ENCODE measurements around the gene SIL1.

The SIL1 gene

DNA sequence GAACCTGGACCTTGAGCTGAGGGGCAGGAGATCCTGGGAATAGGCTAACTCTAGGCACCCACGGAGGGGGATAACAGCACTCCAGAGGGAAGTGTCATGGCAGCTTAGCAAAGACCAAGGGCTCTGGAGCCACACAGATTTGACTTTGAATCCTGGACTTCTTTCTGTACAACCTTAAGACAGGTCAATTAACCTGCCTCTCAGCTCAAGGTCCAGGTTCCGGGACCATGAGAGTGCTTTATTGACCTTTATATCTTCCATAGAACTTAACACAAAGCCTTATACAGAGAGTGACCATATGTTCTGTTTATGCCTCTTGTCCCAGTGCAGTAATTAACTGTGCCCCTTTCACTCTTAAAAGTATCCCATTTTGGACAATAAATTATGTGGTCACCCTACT is 232.5 kb downstream of the SIL1 start:
- no peaks in the 10 kb centered on the region for H3K27me3 ChIP-seq (ENCODE audit: control insufficient read depth, insufficient read depth, low read length)
- no peak overlapping the region for H3K9ac ChIP-seq (ENCODE audit: low read depth, low read length)
- H3K36me3 ChIP-seq (ENCODE audit: control insufficient read depth, insufficient read depth, low read length): no peaks in the 10 kb centered on the region
- no peak overlapping the region for H3K27ac ChIP-seq (ENCODE audit: low read depth, low read length)
- H3K4me3 ChIP-seq (ENCODE audit: low read depth, low read length): no peak overlapping the region
- peaks cover 38% of the 10 kb centered on the region for H3K4me1 ChIP-seq (ENCODE audit: control insufficient read depth, insufficient read depth, low read length)
- no peaks in the 10 kb centered on the region for H3K9me3 ChIP-seq (ENCODE audit: control insufficient read depth, insufficient read depth, low read length)

DNA sequence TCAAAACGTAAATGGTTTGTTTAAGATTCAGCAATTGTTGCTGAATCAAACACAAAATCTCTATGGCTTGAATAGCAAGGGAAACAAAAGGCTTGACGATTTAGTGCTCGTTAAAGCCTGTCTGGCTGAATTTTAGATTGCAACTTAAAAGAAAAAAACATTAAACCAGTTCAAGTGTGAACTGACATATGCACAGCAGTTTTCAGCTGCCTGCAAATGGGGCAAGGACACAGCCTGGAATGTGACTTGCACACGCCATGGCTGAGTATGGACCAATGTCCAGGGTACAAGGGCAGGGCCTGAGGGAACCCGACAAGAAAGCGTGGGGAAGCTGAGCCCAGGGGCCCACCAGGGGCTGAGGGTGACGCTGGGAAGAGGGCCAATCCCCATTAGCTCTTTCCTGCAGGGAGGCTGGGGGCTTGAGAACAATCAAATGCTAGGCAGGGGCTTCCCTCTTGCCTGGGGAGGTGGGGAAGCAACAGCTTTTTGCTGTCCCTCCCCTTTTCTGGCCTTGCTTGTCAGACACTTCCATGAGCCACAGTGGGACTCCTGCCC is 233.4 kb downstream of the SIL1 start:
- Histone ChIP-seq H3K4me1 (ENCODE audit: control insufficient read depth, insufficient read depth, low read length) (peaks cover 38% of the 10 kb centered on the region), H3K9me3 (ENCODE audit: control insufficient read depth, insufficient read depth, low read length) (no peaks in the 10 kb centered on the region), H3K36me3 (ENCODE audit: control insufficient read depth, insufficient read depth, low read length) (no peaks in the 10 kb centered on the region), H3K9ac (ENCODE audit: low read depth, low read length) (no peak overlapping the region), H3K4me3 (ENCODE audit: low read depth, low read length) (no peak overlapping the region), H3K27me3 (ENCODE audit: control insufficient read depth, insufficient read depth, low read length) (no peaks in the 10 kb centered on the region), H3K27ac (ENCODE audit: low read depth, low read length) (no peak overlapping the region)

DNA sequence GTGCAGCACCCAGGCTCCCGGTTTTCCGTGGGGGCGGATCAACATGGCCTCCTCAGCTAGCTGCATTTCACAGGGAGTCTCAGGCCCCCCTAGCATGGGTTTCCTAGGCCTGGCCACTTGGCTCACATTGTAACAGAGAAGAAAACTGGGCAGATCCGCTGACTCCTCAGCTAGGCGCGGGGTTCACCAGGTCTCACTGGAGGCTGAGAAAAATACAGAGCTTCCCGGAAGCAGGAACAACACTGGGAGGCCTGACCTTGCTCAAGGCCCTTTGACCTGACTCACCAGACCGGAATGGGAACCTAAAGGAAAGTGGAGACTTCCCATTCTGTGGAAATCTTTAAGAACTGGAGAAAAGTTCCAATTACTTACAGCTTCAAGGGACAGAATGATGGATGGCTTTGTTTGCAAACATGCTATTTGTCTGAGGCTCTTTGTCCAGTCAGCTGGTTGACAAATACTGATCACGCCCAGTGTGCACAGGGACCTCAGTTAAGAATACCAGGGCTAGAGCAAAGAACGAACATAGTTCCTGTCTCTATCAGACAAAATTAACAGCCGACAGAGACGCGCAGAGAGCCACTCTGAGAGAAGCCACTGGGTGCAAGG is 234.3 kb downstream of the SIL1 start:
- H3K27me3 ChIP-seq (ENCODE audit: control insufficient read depth, insufficient read depth, low read length): no peaks in the 10 kb centered on the region
- H3K4me1 ChIP-seq (ENCODE audit: control insufficient read depth, insufficient read depth, low read length): peaks cover 38% of the 10 kb centered on the region
- no peak overlapping the region for H3K9ac ChIP-seq (ENCODE audit: low read depth, low read length)
- H3K4me3 ChIP-seq (ENCODE audit: low read depth, low read length): no peak overlapping the region
- peak overlapping the region; percentile 80 for H3K27ac ChIP-seq (ENCODE audit: low read depth, low read length)
- no peaks in the 10 kb centered on the region for H3K36me3 ChIP-seq (ENCODE audit: control insufficient read depth, insufficient read depth, low read length)
- H3K9me3 ChIP-seq (ENCODE audit: control insufficient read depth, insufficient read depth, low read length): no peaks in the 10 kb centered on the region

DNA sequence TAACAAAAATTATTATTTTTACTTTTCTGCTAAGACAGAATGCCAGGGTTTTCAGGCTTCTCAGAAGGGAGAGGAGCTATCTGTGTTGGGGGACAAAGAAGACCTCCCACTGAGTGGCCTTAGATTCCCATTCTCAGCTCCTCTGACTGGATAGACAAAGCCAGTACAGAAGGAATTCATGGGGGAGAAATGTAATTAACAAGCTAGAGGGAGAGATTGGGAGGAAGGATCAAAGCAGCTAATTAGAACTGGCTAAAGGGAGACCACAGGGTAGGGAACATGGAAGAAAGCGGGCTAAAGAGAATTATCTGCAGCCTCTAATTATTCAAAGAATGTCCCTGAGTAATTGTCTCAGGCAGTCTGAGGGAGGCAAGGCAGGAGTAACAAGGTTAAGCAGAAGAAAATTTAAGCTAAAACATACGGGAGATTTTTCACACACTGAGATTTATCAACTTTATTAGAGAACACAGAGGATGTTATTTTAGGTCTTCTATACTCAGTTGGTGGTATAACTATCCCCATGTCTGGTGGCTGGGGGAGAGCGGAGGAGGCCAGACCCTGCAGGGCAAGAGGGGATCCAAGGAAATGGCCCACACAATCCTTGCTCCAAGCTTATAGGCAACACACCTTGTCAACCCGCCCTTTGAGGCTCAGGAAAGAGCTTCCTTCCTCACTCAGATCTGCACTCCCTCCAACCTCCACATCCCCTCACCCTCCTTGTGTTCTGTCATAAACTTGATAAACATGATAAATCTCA is 235.4 kb downstream of the SIL1 start:
- H3K27me3 ChIP-seq (ENCODE audit: control insufficient read depth, insufficient read depth, low read length): no peaks in the 10 kb centered on the region
- no peaks in the 10 kb centered on the region for H3K36me3 ChIP-seq (ENCODE audit: control insufficient read depth, insufficient read depth, low read length)
- no peak overlapping the region for H3K4me3 ChIP-seq (ENCODE audit: low read depth, low read length)
- no peaks in the 10 kb centered on the region for H3K9me3 ChIP-seq (ENCODE audit: control insufficient read depth, insufficient read depth, low read length)
- H3K9ac ChIP-seq (ENCODE audit: low read depth, low read length): no peak overlapping the region
- H3K4me1 ChIP-seq (ENCODE audit: control insufficient read depth, insufficient read depth, low read length): peaks cover 38% of the 10 kb centered on the region
- peak overlapping the region; percentile 80 for H3K27ac ChIP-seq (ENCODE audit: low read depth, low read length)

DNA sequence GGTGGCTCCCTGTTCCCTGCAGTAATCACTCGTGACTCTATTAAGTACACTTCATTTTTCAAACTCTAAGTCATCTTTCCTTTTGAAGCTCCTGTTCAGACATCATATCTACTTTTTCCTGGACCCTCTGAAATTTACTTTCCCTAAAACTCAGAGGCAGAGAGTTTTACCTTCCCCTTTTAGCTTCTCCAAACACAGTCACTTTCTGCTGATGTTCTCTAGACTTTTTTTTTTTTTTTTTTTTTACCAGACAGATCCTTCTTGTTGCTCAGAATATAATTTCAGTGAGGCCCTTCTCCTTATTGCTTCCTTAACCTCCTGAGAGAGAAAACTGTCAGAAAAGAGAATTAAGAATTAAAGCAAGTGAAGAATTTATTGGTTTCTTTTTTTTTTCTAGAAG is 236.4 kb downstream of the SIL1 start:
- H3K9ac ChIP-seq (ENCODE audit: low read depth, low read length): no peak overlapping the region
- no peak overlapping the region for H3K27ac ChIP-seq (ENCODE audit: low read depth, low read length)
- H3K27me3 ChIP-seq (ENCODE audit: control insufficient read depth, insufficient read depth, low read length): no peaks in the 10 kb centered on the region
- H3K4me3 ChIP-seq (ENCODE audit: low read depth, low read length): no peak overlapping the region
- peaks cover 34% of the 10 kb centered on the region for H3K4me1 ChIP-seq (ENCODE audit: control insufficient read depth, insufficient read depth, low read length)
- H3K36me3 ChIP-seq (ENCODE audit: control insufficient read depth, insufficient read depth, low read length): no peaks in the 10 kb centered on the region
- no peaks in the 10 kb centered on the region for H3K9me3 ChIP-seq (ENCODE audit: control insufficient read depth, insufficient read depth, low read length)

DNA sequence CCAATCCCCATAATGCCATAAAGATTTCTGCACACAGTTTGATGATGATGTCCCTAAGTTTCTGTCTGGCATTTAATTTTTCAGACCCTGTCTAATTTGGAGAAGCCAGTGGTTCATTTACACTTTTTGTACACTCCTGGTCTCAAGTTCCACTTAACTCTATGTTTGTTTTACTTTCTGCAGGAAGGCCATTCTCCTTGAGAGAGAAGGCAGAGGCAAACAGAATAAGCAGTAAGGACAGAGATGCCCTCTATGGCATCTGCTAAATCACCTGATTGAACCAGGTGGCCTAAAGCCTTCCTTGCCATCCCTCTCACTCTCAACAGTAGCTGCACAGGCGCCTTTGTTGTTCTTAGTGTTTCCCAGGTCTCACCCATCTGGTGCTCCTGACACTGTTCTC is 236.9 kb downstream of the SIL1 start:
- Histone ChIP-seq H3K4me1 (ENCODE audit: control insufficient read depth, insufficient read depth, low read length) (peaks cover 34% of the 10 kb centered on the region), H3K27ac (ENCODE audit: low read depth, low read length) (no peak overlapping the region), H3K9me3 (ENCODE audit: control insufficient read depth, insufficient read depth, low read length) (no peaks in the 10 kb centered on the region), H3K4me3 (ENCODE audit: low read depth, low read length) (no peak overlapping the region), H3K27me3 (ENCODE audit: control insufficient read depth, insufficient read depth, low read length) (no peaks in the 10 kb centered on the region), H3K36me3 (ENCODE audit: control insufficient read depth, insufficient read depth, low read length) (no peaks in the 10 kb centered on the region), H3K9ac (ENCODE audit: low read depth, low read length) (no peak overlapping the region)

DNA sequence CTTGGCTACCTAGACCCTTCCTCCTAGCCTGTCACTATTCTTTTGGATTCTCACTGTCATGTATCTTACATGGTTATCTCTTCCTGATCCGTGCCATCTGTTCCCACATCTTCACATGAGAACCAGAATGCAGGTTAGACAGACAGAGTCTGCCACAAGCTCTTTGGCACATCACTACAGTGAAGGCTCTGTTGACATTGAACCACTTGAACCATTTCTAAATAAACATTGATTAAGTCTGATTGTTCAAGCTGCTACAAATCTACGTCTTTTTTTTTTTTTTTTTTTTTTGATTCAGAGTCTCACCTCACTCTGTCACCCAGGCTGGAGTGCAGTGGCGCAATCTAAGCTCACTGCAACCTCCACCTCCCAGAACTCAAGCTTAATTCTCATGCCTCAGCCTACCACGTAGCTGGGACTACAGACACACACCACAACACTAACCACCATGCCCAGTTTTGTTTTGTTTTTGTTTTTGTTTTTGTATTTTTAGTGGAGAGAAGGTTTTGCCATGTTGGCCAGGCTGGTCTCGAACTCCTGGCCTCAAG is 237.9 kb downstream of the SIL1 start:
- H3K9me3 ChIP-seq (ENCODE audit: control insufficient read depth, insufficient read depth, low read length): no peaks in the 10 kb centered on the region

DNA sequence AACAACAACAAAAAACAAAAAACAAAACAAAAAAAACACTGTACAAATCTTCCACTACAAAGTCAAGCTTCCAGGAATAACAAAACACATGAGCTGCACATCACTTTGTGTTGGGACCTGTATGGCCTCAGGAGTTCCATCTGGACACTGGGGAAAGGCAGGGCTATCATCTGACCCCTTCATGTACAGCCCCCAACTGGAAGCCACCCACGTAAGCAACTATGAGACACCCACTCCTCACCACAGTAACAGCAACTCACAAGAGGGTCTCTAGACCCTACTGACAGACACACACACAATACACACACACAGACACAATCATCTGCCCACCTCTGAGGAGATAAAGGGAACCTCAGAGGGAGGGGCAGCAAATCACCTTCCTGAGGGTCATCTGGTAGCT is 241.4 kb downstream of the SIL1 start:
- Histone ChIP-seq H3K4me1 (ENCODE audit: control insufficient read depth, insufficient read depth, low read length) (peaks cover 14% of the 10 kb centered on the region), H3K36me3 (ENCODE audit: control insufficient read depth, insufficient read depth, low read length) (no peaks in the 10 kb centered on the region), H3K9me3 (ENCODE audit: control insufficient read depth, insufficient read depth, low read length) (no peaks in the 10 kb centered on the region), H3K27me3 (ENCODE audit: control insufficient read depth, insufficient read depth, low read length) (no peaks in the 10 kb centered on the region), H3K9ac (ENCODE audit: low read depth, low read length) (no peak overlapping the region), H3K4me3 (ENCODE audit: low read depth, low read length) (no peak overlapping the region), H3K27ac (ENCODE audit: low read depth, low read length) (no peak overlapping the region)

More for the DNA sequence above, 237.9 kb downstream of the SIL1 start:
- H3K9ac ChIP-seq (ENCODE audit: low read depth, low read length): no peak overlapping the region
- no peak overlapping the region for H3K4me3 ChIP-seq (ENCODE audit: low read depth, low read length)
- H3K27me3 ChIP-seq (ENCODE audit: control insufficient read depth, insufficient read depth, low read length): no peaks in the 10 kb centered on the region
- peaks cover 38% of the 10 kb centered on the region for H3K4me1 ChIP-seq (ENCODE audit: control insufficient read depth, insufficient read depth, low read length)
- no peak overlapping the region for H3K27ac ChIP-seq (ENCODE audit: low read depth, low read length)
- H3K36me3 ChIP-seq (ENCODE audit: control insufficient read depth, insufficient read depth, low read length): no peaks in the 10 kb centered on the region

DNA sequence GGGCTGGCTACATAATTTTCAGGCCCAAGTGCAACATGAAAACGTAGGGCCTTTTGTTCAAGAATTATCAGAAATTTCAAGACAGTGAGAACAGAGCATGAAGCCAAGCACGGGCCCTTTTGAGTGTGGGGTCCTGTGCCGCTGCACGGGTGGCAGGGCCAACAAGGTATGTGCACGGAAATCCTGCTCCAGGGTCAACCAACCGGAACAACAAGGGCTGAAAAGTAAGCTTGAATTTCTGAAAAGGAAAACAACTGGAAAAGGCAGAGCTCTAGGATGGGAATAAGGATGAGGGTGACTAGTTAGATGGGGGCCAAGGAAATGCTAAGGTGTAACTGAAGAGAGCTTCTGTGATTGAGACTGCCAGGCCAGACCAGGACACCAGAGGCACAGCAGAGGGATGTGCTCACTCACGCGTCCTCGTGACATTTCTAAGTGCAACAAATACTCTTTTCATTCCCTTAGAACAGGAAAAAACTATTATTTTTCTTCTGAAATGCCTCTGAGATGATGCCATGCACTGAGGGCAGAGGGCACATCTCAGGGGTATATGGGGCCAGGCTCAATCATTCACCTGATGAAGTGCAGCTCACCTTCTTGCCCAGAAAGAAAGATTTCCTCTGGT is 242.4 kb downstream of the SIL1 start:
- H3K9me3 ChIP-seq (ENCODE audit: control insufficient read depth, insufficient read depth, low read length): no peaks in the 10 kb centered on the region
- no peaks in the 10 kb centered on the region for H3K36me3 ChIP-seq (ENCODE audit: control insufficient read depth, insufficient read depth, low read length)
- no peak overlapping the region for H3K9ac ChIP-seq (ENCODE audit: low read depth, low read length)
- H3K4me3 ChIP-seq (ENCODE audit: low read depth, low read length): no peak overlapping the region
- H3K27ac ChIP-seq (ENCODE audit: low read depth, low read length): no peak overlapping the region
- no peaks in the 10 kb centered on the region for H3K27me3 ChIP-seq (ENCODE audit: control insufficient read depth, insufficient read depth, low read length)
- peaks cover 12% of the 10 kb centered on the region for H3K4me1 ChIP-seq (ENCODE audit: control insufficient read depth, insufficient read depth, low read length)

DNA sequence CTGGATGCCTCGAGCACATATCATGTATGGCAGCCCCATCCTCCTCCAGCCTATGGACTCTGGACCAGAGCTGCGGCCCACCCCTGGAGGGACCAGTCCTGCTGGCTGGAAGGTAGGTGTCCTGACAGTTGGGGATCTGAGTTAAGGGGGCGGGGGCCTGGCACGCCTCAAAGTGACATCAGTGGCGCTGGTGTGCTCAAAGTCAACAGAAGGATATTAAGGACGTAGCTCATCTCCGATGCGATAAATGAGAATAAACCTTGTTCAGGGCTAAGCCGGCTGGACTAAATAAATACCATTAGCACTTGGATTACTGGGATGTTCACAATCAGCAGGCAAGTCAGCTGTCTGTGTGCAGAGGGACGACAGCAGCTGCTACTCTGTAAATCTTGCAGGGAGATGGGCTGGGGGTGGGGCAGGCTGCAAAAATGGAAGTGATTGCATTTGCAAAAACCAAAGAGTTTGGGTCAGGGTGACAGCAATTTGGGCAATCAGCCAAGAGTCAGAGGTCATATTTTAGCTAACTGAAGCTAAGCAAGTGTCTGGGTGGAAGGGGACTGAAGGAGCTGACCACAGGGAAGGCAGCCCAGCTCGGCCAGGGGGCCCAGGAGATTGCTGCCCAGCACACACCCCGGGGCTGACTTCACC is 243.0 kb downstream of the SIL1 start:
- H3K27me3 ChIP-seq (ENCODE audit: control insufficient read depth, insufficient read depth, low read length): no peaks in the 10 kb centered on the region
- no peak overlapping the region for H3K9ac ChIP-seq (ENCODE audit: low read depth, low read length)
- H3K9me3 ChIP-seq (ENCODE audit: control insufficient read depth, insufficient read depth, low read length): no peaks in the 10 kb centered on the region
- no peak overlapping the region for H3K4me3 ChIP-seq (ENCODE audit: low read depth, low read length)
- peaks cover 12% of the 10 kb centered on the region for H3K4me1 ChIP-seq (ENCODE audit: control insufficient read depth, insufficient read depth, low read length)
- no peaks in the 10 kb centered on the region for H3K36me3 ChIP-seq (ENCODE audit: control insufficient read depth, insufficient read depth, low read length)
- H3K27ac ChIP-seq (ENCODE audit: low read depth, low read length): no peak overlapping the region

Measured in HUES48 (cell line).